ENCODE data around the gene STYK1.

The STYK1 gene

GRCh38 chr12:10617863-10618262 lies 56.0 kb downstream of the STYK1 start:
- Histone ChIP-seq H3K27me3 (ENCODE audit: insufficient read depth, low read length, poor library complexity) (peaks cover 22% of the 10 kb centered on the region), H3K27ac (ENCODE audit: low read length) (no peak overlapping the region), H3K9me3 (ENCODE audit: insufficient read depth, low read length, severe bottlenecking) (no peaks in the 10 kb centered on the region), H3K4me2 (ENCODE audit: insufficient read depth, low read length) (no peak overlapping the region), H3K4me3 (ENCODE audit: low read depth in 1 of 2, low read length in 2 of 2) (no peak overlapping the region), H3K79me2 (ENCODE audit: insufficient read depth, low read length) (peaks cover 5% of the 10 kb centered on the region), H3K9ac (ENCODE audit: low read depth, low read length) (no peak overlapping the region), H3K36me3 (ENCODE audit: insufficient read depth, low read length) (no peaks in the 10 kb centered on the region), H3K4me1 (ENCODE audit: insufficient read depth, low read length) (peaks cover 8% of the 10 kb centered on the region), H2AFZ (ENCODE audit: low read depth, low read length) (no peak overlapping the region), H4K20me1 (ENCODE audit: insufficient read depth, low read length) (no peaks in the 10 kb centered on the region)
- ATAC-seq (ENCODE audit: insufficient read depth, low read depth) (no peak), DNase-seq (no peak)
- no peak for TF ChIP-seq EZH2 (IDR thresholded peaks at IDR 0.05; ENCODE audit: borderline replicate concordance, low read depth, low read length, severe bottlenecking)
- TF ChIP-seq, protein P1, sequence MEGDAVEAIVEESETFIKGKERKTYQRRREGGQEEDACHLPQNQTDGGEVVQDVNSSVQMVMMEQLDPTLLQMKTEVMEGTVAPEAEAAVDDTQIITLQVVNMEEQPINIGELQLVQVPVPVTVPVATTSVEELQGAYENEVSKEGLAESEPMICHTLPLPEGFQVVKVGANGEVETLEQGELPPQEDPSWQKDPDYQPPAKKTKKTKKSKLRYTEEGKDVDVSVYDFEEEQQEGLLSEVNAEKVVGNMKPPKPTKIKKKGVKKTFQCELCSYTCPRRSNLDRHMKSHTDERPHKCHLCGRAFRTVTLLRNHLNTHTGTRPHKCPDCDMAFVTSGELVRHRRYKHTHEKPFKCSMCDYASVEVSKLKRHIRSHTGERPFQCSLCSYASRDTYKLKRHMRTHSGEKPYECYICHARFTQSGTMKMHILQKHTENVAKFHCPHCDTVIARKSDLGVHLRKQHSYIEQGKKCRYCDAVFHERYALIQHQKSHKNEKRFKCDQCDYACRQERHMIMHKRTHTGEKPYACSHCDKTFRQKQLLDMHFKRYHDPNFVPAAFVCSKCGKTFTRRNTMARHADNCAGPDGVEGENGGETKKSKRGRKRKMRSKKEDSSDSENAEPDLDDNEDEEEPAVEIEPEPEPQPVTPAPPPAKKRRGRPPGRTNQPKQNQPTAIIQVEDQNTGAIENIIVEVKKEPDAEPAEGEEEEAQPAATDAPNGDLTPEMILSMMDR (IDR thresholded peaks at IDR 0.05; ENCODE audit: borderline replicate concordance, extremely low read depth, low read length, poor library complexity, severe bottlenecking) = no peak

DNA sequence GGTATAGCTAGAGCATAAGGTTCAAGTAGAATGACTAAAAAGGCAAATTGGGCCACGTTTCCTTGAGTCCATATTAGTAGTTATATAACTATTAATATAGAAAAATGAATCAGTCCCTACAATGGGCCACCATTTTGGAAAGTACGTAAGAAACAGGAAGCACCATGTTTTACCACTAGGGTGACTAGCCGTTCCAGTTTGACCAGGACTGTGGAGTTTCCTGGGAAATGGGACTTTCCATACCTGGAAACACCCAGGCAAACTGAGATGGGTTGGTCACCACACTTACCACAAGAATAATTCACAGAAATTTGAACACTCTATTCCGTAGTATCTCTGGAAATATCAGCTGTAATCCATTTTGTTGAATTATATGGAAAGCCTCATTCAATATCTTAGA lies 58.3 kb downstream of the STYK1 start:
- no peak for TF ChIP-seq EZH2 (IDR thresholded peaks at IDR 0.05; ENCODE audit: borderline replicate concordance, low read depth, low read length, severe bottlenecking)
- TF ChIP-seq, protein P1 (IDR thresholded peaks at IDR 0.05; ENCODE audit: borderline replicate concordance, extremely low read depth, low read length, poor library complexity, severe bottlenecking) = no peak
- Histone ChIP-seq H3K4me2 (ENCODE audit: insufficient read depth, low read length) (no peak overlapping the region), H3K4me3 (ENCODE audit: low read depth in 1 of 2, low read length in 2 of 2) (no peak overlapping the region), H3K79me2 (ENCODE audit: insufficient read depth, low read length) (peaks cover 27% of the 10 kb centered on the region), H3K4me1 (ENCODE audit: insufficient read depth, low read length) (peaks cover 28% of the 10 kb centered on the region), H3K27ac (ENCODE audit: low read length) (no peak overlapping the region), H4K20me1 (ENCODE audit: insufficient read depth, low read length) (no peaks in the 10 kb centered on the region), H3K9me3 (ENCODE audit: insufficient read depth, low read length, severe bottlenecking) (no peaks in the 10 kb centered on the region), H3K9ac (ENCODE audit: low read depth, low read length) (no peak overlapping the region), H3K27me3 (ENCODE audit: insufficient read depth, low read length, poor library complexity) (peaks cover 19% of the 10 kb centered on the region), H2AFZ (ENCODE audit: low read depth, low read length) (peak overlapping the region; percentile 52), H3K36me3 (ENCODE audit: insufficient read depth, low read length) (peaks cover 21% of the 10 kb centered on the region)
- ATAC-seq (ENCODE audit: insufficient read depth, low read depth) (no peak), DNase-seq (no peak)

DNA sequence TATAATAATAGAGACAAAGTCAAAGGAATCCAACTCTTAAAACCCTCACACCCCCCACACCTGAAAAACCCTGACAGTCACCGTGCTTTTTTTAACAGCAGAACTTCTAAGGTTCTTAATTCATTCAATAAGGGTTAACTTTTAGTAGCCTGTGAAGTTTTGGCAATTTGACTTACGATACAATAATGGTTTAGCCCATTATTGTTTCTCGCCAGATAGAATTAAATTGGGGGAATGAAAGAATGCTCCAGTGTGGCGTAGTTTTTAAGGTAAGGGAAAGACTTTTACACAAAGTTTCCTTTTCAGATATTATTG lies 59.8 kb downstream of the STYK1 start:
- H3K4me1 ChIP-seq (ENCODE audit: insufficient read depth, low read length) = peaks cover 32% of the 10 kb centered on the region
- no peak for DNase-seq
- H4K20me1 ChIP-seq (ENCODE audit: insufficient read depth, low read length) = no peaks in the 10 kb centered on the region
- H3K79me2 ChIP-seq (ENCODE audit: insufficient read depth, low read length) = peaks cover 27% of the 10 kb centered on the region
- peak overlapping the region; percentile 89 for H2AFZ ChIP-seq (ENCODE audit: low read depth, low read length)
- peak overlapping the region; percentile 89 for H3K27ac ChIP-seq (ENCODE audit: low read length)
- ATAC-seq (ENCODE audit: insufficient read depth, low read depth) = peak; percentile 7; the same call in 2 of the 3 replicates
- peak overlapping the region; percentile 93 to 95 for H3K4me3 ChIP-seq (ENCODE audit: low read depth in 1 of 2, low read length in 2 of 2)
- peak overlapping the region; percentile 98 for H3K4me2 ChIP-seq (ENCODE audit: insufficient read depth, low read length)
- TF ChIP-seq EZH2 (IDR thresholded peaks at IDR 0.05; ENCODE audit: borderline replicate concordance, low read depth, low read length, severe bottlenecking) = no peak
- TF ChIP-seq, protein P1 (IDR thresholded peaks at IDR 0.05; ENCODE audit: borderline replicate concordance, extremely low read depth, low read length, poor library complexity, severe bottlenecking) = no peak
- peak overlapping the region; percentile 80 for H3K9ac ChIP-seq (ENCODE audit: low read depth, low read length)
- H3K9me3 ChIP-seq (ENCODE audit: insufficient read depth, low read length, severe bottlenecking) = no peaks in the 10 kb centered on the region
- peaks cover 35% of the 10 kb centered on the region for H3K36me3 ChIP-seq (ENCODE audit: insufficient read depth, low read length)
- H3K27me3 ChIP-seq (ENCODE audit: insufficient read depth, low read length, poor library complexity) = peaks cover 5% of the 10 kb centered on the region
